GM19328 (cell line): Measurements from ENCODE around the gene IL21R.

Source experiments
- ATAC-seq: cut with Tn5 transposase; IDR thresholded peaks from one replicate; pipeline ENCODE4 v1.9.1; 2021; ENCODE audit warnings: mild to moderate bottlenecking, moderate library complexity; ENCODE audit not compliant: unreplicated experiment

The IL21R gene

DNA sequence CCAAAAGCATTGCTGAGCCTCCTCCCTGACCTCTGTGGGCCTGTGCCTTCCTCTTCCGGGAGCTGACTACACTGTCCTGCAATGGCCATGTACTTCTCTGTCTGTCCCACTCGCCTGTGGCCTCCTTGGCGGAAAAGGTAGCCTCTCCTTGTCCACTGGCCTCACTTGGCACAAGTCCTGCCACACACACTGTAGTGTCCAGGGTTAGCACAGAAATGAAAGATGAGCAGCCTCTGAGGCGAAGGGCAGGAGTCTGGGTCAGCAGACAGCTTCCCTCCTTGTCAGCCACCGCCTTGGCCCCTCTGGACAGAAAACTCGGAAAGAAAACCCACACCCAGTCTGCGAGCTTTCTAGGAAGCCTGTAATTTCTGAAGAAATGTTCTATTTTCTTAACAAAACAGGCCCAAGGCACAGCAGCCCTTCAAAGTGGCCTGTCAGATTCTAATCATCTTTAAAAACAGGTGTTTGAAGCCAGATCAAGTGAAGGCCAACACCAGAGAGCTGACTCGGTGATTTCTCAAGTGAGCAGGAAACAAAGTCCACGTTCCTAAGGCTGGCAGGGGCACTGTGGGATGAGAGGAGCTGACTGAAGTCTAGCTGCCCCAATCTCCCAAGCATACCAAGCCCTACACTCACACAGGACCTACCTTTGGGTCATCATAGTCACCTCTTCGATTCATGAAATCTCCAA is 80.6 kb downstream of the IL21R start:
- no peak for ATAC-seq

GRCh38 chr16:27483088-27483437 is 81.1 kb downstream of the IL21R start:
- ATAC-seq: no peak

DNA sequence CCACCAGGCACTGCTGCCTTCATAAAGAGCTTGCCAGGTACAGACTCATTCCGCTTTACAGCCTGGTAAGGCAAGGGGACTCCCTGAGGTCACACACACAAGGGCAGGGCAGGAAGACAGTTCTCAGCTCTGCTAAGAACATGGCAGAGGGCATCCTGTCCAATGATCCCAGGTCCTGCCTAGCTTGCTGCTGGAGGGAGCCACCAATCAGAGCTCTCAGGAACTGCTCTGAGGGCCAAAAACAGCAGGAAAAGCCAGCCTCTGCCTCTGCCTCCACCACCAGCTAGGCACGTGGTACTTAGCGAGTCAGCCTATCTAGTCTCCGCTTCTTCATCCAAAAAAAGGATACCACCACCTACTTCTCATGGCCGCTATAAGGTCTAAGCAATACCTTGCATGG is 81.7 kb downstream of the IL21R start:
- no peak for ATAC-seq

- no peak for ATAC-seq
These were observed 83.2 kb downstream of the IL21R start for GRCh38 chr16:27485126-27485525.

DNA sequence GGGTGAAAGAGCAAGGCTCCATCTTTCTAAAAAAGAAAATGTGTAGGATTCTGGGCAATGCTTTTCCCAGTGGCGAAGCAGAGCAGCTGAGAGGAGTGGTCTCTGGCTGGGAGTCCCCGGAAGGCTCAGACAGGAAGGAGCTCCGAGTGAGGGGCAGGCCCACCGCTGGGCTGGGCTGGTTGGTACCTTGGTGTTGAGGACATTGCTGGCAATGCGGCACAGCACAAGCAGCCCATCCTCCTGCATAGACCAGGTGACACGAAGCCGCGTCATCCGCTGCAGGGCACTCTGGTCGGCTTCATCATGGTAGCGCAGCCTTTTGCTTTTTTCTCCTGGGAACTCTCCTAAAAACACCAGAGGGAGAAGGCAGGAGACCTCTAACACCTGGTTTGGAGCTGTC is 83.8 kb downstream of the IL21R start:
- ATAC-seq: no peak

GRCh38 chr16:27486344-27486743 is 84.4 kb downstream of the IL21R start:
- ATAC-seq: no peak

DNA sequence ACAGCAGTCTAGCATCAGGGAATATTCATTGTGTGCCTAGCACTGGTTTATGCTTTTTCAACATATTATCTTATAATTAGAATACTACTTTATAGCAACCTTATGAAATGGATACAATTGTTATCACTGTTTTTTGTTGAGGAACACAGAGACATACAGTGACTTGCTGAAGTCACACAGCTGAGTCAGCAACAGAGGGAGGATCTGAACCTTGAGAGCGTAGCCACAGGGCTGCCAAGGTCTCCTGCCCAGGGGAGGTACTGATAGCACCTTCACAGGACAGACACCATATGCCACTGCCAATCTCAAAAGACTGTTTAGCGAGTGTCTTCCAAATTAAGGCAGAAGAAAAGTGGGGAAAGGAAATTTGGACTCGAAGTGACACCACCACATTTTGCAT is 84.8 kb downstream of the IL21R start:
- no peak for ATAC-seq

GRCh38 chr16:27489421-27489820 is 87.4 kb downstream of the IL21R start:
- ATAC-seq: no peak

- ATAC-seq: no peak
These were observed 87.9 kb downstream of the IL21R start for GRCh38 chr16:27489906-27490305.

DNA sequence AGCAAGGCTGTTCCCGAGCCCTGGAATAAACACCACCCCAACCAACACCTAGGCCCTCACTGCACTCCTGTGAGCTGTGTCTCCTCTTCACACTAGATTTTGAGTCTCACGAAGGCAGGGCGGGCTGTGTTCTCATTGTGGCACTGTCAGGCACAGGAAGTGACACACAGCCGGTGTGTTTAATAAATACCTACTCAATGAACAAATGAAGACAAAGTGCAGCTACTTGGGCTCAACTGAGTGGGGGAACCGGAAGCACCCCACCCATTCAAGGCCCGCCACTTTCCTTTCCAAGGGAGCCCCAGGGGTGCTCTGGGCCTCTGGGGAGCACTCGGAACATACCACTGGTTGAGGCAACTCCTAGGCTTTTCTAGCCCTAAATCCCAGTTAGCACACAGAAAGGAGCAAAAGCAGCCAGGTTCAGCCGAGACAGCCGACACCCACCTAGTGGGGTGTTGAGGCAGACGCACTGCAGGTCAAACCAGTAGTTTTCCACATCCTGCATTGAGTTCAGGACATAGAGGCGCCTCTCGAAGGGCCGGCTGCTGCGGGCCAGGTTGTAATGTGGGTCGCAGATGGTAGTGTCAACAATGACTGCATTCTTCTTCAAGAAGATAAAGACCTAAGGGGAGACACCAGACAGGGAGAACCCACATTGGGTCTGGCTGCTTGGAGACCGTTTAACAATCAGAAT is 90.1 kb downstream of the IL21R start:
- ATAC-seq: no peak

GRCh38 chr16:27492588-27492979 is 90.6 kb downstream of the IL21R start:
- no peak for ATAC-seq

DNA sequence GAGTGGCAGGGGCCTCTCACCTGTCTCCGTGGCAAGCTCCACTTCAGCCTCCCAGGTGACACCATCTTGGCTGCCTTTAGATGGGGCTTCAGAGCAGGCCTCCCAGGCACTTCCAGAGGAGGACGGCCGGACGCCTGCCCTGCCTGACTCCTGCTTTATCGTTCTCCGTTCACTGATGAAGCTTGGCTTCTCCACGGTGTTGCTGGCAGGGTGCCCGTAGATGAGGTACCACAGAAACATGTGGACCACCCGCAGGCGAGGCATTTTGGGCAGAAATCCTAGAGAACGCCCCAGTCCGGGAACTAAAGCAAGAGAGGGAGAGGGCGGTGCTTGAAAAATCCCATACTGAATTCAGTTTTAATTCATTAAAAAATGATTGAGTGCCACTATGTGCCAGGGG is 93.2 kb downstream of the IL21R start:
- ATAC-seq: no peak

GRCh38 chr16:27498031-27498825 is 96.3 kb downstream of the IL21R start:
- ATAC-seq: no peak

DNA sequence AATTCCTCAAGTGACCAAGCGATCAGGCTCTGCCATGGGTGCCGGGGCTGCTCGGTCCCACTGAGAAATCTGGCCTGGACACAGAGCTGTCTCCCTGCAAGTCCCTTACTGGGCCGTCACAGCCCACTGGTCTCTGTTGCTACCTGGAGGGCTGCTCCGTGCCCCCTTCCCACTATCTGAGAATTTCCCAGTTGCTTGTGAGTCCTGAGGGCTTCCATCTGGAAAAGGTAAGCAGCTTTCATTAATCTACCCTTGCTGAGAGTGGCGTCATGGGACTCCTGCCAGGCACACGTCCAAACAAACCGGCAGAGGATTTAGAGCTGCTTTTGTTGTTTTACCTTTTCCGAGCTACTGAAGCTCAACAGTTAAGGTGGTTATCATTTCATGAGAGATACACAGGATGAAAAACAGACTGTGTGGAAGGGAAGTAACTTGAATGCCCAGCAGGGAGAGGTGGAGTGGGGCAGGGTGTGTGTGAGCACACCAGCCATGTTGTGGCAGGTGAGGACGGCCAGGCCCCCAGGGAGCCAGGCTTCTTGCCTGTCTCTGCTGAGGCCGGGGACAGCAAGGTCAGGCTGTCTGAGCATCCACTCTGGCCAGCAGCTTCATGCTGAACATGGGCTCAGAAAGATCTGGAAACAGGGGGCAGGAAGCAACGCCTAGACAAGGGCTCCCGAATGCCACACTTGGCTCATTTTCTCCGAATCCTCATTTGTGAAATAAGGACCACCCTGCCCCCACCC is 97.1 kb downstream of the IL21R start:
- ATAC-seq: no peak

GRCh38 chr16:27499659-27500055 is 97.7 kb downstream of the IL21R start:
- ATAC-seq: no peak

- ATAC-seq: no peak
These were observed 98.8 kb downstream of the IL21R start for GRCh38 chr16:27500801-27501200.
